ENCODE data around the gene GAK.

The GAK gene

GRCh38 chr4:898869-899555, 33.1 kb downstream of the GAK start:
- no peak overlapping the region for H3K4me3 ChIP-seq (ENCODE audit: control insufficient read depth, low read depth, low read length)
- no peak for TF ChIP-seq CTCF (IDR thresholded peaks at IDR 0.05; ENCODE audit: control insufficient read depth, insufficient read depth, low read depth, low read length, missing control alignments)
- DNase-seq (ENCODE audit: low read depth): no peak

DNA sequence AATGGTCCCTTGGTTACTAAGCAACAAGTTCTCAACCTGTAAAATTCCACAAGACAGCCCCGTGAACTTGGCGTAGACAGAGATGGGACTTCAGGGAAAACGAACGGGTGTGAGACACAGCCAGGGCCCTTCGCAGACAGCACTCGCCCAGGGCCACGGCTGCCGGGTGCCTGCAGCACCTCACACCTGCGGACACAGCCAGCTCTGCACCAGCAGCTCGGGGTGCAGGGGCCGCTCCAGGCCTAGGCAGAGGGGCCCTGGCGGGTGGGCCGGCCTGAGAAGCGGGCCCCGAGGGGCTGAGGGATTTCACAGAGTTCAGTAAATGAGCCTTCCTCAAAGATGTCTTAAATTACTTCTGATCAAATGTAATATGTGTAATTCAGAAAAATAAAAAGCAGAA, 34.0 kb downstream of the GAK start:
- TF ChIP-seq CTCF (IDR thresholded peaks at IDR 0.05; ENCODE audit: control insufficient read depth, insufficient read depth, low read depth, low read length, missing control alignments): no peak
- DNase-seq (ENCODE audit: low read depth): no peak

GRCh38 chr4:896630-897029, 35.5 kb downstream of the GAK start:
- no peak overlapping the region for H3K4me3 ChIP-seq (ENCODE audit: control insufficient read depth, low read depth, low read length)
- no peak for DNase-seq (ENCODE audit: low read depth)
- TF ChIP-seq CTCF (IDR thresholded peaks at IDR 0.05; ENCODE audit: control insufficient read depth, insufficient read depth, low read depth, low read length, missing control alignments): no peak

More for the DNA sequence above, 34.0 kb downstream of the GAK start:
- H3K4me3 ChIP-seq (ENCODE audit: control insufficient read depth, low read depth, low read length): no peak overlapping the region

GRCh38 chr4:896216-896615, 35.9 kb downstream of the GAK start:
- H3K4me3 ChIP-seq (ENCODE audit: control insufficient read depth, low read depth, low read length): no peak overlapping the region
- no peak for DNase-seq (ENCODE audit: low read depth)
- no peak for TF ChIP-seq CTCF (IDR thresholded peaks at IDR 0.05; ENCODE audit: control insufficient read depth, insufficient read depth, low read depth, low read length, missing control alignments)

- no peak for DNase-seq (ENCODE audit: low read depth)
- H3K4me3 ChIP-seq (ENCODE audit: control insufficient read depth, low read depth, low read length): no peak overlapping the region
- no peak for TF ChIP-seq CTCF (IDR thresholded peaks at IDR 0.05; ENCODE audit: control insufficient read depth, insufficient read depth, low read depth, low read length, missing control alignments)
Observed at GRCh38 chr4:895596-895995, 36.5 kb downstream of the GAK start.

DNA sequence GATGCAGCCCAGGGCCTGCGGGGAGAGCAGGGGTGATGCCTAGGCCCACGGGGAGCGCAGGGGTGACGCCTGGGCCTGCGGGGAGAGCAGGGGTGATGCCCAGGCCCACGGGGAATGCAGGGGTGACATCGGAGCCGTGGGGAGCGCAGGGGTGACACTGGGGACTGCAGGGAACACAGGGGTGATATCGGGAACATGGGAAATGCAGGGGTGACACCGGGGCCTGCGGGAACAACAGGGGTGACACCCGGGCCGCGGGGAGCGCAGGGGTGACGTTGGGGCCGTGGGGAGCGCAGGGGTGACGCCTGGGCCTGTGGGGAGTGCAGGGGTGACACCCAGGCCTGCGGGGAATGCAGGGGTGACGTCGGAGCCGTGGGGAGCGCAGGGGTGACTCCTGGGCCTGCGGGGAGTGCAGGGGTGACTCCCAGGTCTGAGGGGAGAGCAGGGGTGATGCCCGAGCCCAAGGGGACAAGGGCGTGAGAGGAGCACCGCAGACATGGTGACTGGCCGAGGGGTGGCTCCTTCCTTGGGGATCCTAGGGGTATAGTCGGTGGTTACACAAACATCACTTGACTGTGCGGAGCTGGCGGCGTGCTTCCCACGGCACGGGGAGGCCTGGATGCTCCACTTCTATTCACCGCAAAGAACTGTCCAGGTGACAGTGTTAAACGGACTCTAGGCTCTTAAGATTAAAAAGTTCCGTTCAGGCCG, 38.0 kb downstream of the GAK start:
- TF ChIP-seq CTCF (IDR thresholded peaks at IDR 0.05; ENCODE audit: control insufficient read depth, insufficient read depth, low read depth, low read length, missing control alignments): no peak

More for the DNA sequence above, 38.0 kb downstream of the GAK start:
- DNase-seq (ENCODE audit: low read depth): no peak
- H3K4me3 ChIP-seq (ENCODE audit: control insufficient read depth, low read depth, low read length): no peak overlapping the region

Data from AG09309 (cell line).